Hematopoietic multipotent progenitor cell treated with erythropoietin and hydrocortisone succinate and interleukin-3 and kit ligand, for 4 days (in vitro differentiated cells): ENCODE results near the gene BSDC1.
"Not testable (repeated sequence)": the region's sequence is repeated elsewhere in the genome, so short reads cannot be mapped to it uniquely, and the experiment has no call there.

Experiments
- DNase-seq: peaks from one replicate; pipeline ENCODE4 v3.0.0-alpha.2; 2015

Gene BSDC1

DNA sequence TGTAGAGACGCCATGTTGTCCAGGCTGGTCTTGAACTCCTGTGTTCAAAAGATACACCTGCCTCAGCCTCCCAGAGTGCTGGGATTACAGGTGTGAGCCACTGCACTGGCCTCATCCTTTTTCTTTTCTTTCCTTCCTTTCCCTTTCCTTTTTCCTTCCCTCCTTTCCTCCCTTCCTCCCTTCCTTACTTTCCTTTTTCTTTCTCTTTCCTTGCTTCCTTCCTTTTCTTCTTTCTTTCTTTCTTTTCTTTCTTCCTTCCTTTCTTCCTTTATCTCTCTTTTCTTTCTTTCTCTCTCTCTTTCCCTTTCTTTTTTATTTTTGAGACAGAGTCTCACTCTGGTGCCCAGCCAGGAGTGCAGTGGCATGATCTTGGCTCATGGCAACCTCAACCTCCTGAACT lies 37.8 kb downstream of the BSDC1 start:
- no peak for DNase-seq

DNA sequence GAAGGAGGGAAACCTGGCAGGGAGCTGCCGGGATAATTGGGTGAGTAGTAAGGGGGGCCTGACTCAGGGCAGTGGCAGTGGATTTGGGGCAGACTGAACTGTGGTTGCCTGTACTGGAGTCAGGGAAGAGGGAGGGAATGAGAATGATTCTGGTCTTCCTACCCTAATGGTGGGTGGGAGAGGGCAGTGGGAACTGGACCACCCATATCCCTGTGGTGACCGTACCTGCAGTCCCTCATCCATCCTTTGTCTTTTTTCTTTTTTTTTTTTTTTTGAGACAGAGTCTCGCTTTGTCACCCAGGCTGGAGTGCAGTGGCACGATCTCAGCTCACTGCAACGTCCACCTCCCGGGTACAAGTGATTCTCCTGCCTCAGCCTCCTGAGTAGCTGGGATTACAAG lies 38.5 kb downstream of the BSDC1 start:
- DNase-seq: not testable (repeated sequence)

DNA sequence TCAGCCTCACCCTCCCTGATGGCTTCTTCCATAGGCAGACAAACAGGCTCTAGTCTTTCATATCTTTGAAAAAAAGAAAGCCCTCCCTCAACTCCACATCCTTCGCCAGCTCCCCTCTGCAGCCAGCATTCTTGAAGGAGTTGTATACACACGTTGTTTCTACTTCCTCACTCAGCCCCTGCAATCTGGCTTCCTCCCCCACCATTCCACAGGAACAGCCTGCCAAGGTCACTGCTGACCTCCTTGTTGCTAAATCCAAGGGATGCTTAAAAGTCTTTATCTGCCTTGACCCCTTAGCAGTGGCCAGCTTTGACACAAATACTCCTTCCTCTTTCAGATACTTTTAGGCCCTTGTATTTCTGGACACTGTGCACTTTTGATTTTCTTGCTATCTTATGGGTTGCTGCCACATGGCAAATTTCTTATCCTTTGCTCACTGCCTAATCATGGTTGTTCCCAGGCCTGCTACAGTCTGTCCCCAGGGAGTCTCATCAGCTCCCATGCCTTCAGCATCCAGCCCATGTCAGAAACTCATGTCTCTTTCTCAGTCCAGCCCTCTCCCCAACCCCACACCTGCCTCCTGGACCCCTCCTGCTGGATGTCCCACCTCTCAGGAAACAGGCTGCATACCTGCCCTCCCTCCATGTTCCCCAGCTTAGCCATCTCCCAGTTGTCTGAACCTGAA lies 40.2 kb downstream of the BSDC1 start:
- DNase-seq: no peak

DNA sequence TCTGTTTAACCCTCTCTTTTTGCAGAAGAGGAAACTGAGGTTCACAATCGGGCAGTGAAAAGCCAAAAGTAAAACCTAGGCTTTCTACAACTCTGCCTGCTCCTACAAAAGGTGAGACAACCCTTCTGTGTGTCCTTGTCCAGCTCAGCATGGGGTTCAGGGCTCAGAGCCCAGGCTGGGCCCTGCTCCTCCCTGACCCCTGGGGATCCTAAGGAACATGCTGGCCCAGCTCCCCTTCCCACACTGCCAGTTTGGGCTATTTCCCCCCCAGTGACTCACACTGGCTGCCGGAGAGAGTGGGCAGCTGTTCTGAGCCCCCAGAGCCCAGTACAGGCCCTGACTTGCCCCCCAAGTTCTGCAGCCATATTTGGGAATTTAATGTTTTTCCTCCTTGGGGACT lies 40.8 kb downstream of the BSDC1 start:
- DNase-seq: no peak

DNA sequence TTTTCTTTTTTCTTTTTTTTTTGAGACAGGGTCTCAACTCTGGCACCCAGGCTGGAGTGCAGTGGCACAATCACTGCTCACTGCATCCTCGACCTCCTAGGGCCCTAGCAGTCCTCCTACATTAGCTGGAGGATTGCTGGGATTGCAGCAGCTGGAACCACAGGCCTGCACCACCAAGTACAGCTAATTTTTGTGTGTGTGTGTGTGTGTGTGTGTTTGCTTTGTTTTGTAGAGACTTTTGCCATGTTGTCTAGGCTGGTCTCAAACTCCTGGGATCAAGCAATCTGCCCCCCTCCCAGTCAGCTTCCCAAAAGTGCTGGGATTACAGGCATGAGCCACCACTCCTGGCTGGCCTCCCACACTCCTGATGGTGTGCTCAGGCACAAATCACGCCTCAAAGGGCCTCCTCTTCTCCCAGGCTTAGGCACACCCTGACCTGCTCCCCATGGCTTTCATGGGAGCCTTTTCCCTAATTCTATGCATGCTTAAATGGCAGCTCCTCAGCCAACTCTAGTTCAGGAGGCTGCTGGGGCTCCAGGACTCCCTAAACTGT lies 41.3 kb downstream of the BSDC1 start:
- no peak for DNase-seq

DNA sequence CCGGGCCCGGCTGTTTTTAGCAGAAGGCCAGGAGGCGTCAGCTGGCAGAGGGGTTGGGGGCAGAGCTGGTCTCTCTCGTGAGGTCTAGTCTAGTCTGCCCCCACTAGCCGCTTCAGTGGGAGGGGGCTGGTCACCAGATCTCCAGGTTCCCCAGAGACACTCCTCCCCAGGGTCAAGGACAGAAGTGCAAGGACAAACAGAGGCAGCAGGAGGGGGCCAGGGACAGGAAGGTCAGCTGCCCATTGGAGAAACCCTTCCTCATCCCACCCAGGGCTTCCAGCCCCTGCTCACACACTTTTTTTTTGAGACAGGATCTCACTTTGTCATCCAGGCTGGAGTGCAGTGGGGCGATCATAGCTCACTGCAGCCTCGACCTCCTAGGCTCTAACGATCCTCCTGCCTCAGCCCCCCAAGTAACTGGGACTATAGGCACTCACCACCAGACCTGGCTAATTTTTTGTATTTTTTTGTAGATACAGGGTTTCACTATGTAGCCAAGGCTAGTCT lies 41.9 kb downstream of the BSDC1 start:
- DNase-seq: no peak

DNA sequence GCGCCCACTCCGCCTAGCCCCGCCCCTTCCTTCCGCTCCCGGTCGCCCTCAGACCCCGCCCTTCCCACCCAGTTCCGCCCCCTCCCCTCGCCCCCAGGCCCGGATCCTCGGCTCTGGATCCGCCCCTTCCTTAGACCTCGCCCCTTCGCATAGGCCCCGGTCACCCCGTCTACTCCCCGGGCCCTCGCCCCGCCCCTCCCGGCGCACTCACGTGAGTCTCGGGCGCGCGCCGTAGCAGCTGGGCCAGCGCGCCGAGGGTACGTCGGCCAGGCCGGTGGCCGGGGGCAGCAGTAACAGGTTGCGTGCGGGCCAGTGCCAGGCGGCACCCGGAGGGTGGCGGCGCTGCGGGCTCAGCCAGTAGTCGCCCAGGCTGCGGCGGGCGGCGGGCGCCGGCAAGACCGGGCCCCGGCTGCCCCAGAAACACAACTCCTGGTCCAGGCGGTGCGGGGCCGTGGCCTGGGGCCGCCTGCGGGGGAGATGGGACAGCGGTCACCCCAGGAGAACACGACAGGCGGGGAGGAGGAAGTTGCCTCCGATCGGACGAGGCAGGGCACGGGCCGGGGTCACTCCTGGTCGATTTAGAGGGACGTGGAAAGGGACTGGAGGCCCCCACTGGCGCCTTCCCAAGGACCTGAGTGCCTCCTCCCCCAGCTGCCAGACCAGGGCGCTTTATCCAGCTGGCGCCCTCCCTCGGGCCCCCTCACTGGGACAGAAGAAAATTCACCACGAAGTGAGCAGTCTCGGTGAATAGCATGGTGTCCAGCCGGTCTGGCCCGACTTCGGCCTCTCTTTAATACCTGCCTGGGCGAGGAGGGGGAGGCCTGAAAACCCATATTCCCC lies 42.6 kb downstream of the BSDC1 start:
- peak; percentile 98 for DNase-seq

DNA sequence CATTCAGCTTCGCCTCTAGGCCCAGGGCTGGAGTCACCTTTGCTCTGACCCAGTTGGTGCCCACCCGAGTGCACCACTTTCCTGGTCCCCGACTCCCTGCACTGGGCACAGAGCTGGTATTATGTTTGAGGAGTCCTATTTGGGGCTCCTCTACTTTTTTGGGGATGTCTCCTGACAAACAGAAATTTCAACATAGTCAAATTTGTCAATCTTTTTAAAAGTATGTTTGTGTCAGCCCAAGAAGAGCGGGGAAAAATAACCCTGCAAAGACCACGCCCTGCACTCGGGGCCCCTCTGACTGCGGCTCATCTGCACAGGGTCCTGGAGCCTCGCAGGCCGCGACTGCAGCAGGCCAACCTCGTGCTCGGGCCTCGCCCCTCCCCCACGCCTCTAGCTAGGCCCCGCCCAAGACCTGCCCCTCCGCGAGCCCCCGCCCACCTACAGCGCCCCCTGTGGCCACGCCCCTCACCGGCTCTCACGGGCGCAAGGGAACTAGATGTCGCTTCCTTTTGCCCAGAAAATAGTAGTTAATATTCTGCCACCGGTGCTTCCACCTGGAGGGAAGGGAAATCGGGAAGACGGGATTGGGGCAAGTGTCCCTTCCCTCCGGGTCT lies 43.3 kb downstream of the BSDC1 start:
- DNase-seq: peak; percentile 86

DNA sequence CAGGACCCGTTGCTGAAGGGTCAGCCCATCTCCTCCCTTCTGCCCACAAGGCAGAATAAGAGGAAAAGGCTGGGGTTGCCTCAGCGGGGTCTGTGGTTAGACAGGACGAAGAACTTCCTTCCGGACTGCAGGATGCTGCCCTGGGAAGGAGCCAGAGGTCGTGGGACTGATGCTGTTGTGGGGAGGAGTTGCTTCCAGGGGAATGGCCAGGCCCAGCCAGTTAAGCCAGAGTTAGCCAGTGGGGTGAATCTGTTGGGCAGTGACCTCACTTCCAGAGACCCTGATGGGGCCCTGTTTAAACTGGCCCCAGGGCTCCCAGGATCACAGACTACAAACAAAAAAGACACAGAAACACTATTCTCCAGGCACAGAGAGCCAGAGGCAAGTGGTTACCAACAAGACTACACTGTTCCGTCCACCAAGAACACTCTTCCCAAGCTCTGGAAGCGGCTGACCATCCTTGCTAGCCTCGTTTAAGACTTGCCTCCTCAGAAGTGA lies 45.0 kb downstream of the BSDC1 start:
- peak; percentile 61 for DNase-seq

DNA sequence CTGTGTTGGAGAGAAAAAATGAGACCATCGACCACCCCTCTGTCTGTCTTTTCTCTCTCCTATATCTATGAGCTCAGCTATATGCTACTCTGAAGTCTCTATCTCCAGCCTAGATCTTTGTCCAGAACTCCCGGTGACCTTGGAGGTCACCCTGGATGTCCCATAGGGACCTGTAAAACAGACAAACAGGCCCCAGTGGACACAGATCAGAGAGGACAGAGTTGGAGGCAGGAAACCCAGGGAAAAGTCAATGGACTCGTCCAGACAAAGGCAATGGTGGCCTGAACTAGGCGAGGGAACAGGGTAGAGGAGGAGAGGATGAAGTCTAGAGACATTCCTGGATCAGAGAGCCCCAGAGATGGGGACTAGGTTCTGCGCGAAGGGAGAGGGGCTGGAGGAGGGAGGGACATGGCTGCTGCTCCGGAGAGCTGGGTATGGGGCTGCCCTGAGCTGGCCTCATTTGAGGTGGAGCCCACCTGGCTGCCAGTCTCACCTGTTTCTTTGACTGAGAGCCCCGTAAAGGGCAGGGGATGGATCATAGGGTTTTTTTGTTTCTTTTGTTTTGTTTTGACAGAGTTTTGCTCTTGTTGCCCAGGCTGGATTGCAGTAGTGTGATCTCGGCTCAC lies 47.6 kb downstream of the BSDC1 start:
- no peak for DNase-seq

DNA sequence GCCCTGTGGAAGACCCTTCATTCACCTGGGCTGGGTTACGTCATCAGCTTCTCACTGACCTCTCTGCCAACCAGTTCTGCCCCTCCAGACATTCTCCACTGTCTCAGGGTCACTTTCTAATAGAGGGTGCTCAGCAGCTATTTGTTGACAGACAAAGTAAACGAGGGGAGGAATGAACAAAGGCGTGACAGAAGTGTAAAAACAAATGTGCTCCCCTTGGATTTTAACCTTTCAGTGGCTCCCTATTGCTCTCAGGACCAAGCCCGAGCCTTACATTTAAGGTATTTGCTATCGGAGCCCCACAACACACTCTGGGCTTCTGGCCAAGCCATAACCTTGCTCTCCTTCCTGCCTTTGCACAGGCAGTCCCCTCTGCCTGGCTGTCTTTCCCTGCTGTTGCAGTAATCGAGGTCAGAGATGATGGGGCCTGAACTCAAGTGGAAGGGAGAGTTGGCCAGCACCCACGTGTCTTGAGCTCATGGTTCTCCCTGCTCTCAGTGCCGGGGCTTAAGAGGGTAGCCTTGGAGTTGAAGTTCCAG lies 48.9 kb downstream of the BSDC1 start:
- peak; percentile 82 for DNase-seq

DNA sequence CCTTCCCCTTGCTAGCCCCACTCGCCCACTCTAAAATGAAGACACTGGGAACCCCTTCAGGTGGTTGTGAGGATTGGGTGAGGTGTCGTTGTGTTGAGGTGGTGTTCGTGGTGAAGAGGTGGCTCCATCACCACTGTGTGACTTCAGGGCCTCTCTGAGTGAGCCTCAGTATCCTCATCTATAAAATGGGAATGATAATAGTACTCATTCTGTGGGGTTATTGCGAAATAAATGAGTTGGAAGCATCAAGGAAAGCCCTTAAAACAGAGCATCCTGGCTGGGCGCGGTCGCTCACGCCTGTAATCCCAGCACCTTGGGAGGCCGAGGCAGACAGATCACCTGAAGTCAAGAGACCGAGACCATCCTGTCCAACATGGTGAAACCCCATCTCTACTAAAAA lies 51.5 kb downstream of the BSDC1 start:
- DNase-seq: no peak

DNA sequence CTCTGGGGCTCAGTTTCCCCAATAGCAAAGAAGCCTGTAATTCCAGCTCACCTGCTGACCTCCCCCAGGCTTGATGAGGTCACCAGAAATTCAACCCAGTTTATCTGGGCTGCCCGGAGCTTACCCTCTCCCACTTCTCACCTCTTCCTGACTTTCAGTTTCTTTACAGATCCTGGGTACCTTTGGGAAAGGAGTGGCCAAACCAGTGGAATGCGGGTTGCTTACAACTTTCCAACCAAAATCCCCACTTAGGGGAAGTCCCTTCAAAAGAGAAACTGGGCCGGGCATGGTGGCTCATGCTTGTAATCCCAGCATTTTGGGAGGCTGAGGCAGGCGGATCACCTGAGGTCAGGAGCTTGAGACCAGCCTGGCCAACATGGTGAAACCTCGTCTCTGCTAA lies 52.3 kb downstream of the BSDC1 start:
- no peak for DNase-seq

DNA sequence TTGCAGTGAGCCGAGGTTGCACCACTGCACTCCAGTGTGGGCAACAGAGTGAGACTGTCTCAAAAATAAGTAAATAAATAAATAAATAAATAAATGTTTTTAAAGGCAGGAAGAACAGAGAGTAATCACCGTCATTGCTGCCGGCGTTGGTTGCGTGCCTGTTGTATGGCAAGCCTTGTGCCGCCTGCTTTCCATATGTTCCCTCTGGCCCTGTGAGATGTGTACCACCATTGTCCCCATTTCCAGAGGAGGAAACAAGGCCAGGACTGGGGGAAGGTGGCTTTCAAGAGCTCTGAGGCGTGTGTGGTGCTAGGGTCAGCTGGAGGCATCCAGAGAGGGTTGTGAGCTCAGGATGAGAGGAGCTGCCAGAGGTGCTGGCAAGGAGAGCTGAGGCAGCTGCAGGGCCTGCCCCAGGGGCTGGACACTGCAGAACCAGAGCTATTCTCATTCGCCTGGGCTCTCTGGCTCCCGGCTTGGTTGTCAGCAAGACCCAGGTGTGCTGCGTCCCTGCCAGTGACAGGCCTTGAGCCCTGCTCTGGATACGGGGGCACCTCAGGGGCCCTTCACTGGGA lies 53.0 kb downstream of the BSDC1 start:
- DNase-seq: no peak

DNA sequence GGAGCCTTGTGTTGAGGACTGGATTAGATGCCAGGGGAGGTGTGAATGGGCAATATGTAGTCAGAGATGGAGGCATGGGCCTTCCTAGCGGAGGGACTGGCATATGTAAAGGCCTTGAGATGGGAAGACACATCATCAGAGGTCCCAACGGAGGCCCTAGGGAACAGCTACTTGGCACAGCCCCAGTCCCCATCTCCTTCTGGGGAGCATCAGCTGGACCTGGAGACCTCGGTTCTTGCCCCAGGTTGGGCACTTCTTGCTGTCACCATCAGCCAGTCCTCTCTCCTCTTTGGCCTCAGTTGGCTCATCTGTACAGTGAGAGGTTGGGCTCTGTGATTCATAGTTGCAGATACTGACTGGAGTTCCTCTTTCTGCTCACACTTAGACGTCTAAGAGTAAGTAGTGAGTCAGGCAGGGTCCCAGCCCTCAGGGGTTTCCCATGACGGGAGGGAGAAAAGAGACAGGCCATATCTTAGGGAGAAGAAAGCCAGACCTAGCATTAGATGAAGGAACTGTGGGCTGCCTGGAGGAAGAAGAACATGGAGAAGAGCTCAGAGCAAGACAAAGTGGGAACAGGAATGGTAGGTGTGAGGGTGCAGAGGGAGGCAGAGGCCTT lies 54.8 kb downstream of the BSDC1 start:
- DNase-seq: peak; percentile 76

DNA sequence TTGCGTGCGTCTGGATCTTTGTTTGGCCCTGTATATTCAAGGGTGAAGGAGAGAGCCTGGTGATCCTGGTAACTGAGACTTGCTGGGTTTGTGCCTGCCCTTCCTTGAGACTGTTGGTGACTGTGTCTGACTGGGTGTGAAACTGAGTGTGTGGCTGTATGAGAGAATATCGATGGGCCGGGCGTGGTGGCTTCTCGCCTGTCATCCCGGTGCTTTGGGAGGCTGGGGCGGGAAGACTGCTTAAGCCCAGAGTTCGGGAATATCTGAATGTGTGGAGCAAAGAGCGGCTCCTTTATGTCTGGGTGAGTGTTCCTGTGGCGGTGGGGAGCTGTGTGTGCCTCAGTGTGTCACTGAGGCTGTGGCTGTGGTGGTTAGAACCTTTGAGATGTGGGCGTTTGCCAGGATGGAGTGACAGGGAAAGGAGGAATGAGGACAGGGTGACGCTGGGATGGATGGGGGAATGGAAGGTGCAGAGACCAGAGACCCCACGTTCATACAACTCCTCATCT lies 55.5 kb downstream of the BSDC1 start:
- no peak for DNase-seq

DNA sequence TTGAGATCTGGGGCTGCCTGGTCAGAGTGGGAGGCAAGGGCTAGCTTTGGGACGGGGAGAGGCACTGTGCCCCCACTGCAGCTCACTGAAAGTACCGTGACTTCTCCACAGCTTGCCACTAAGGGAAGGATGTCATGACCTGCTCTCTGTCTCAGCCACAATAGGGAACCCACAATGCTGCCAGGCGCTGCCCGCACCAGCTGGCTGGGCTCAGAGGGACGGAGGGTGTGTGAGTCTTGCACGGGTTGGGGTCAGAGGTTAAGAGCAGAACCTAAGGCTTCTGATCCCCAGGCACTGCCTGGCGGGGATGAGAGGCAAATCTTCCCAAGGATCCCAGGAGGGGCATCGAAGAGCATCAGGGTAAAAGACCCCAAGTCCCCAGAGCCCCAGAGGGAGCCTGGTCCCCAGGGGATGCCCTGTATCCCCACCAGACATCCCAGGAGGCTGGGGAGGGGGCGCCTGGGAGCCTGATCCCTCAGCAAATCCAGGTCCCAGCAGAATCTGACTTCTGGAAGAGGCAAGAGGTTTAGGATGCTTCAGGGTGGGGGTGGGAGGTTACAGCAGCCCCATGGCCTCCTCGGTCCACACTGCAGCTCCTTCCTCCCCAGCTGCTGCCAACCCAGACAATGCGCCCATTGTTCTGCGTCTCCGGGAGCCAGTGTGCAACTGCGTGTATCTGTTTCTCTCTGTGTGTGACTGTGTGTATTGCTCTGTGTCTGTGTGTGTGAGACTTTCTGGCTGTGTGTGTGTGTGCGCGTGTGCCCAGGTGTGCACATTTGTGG lies 56.2 kb downstream of the BSDC1 start:
- DNase-seq: peak; percentile 75

DNA sequence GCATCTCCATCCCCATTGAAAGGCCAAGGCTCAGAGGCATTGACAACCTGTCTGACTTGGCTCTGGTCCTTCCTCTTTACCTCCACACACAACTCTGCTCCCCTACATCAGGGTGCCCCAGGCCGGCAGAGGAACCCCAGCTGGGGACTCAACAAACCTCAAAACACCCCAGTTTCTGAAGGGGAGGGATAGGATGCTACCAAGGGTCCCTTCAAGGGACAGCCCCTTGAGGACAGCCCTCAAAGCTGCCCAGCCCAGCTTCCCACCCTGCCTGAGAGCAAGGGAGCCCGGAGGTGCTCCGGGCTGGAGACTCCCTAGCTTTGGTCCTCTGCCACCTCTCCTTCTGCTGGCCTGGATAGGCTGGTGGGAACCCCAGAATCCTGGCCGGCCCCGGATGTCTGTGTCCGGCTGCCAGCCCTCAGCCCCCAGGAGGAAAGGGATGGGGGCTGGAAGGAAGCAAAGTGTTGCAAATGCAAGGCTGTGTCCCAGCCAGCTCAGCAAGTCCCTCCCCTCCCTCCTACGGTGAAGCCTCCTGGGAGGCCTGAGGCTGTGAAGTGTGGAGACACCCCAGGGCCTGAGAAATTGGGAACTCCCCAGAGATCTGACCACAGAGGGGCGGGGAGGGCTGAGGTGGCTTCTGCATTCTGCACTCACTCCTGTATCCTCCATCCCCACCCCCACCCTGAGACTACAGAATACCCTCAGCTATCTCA lies 57.1 kb downstream of the BSDC1 start:
- peak; percentile 92 for DNase-seq

DNA sequence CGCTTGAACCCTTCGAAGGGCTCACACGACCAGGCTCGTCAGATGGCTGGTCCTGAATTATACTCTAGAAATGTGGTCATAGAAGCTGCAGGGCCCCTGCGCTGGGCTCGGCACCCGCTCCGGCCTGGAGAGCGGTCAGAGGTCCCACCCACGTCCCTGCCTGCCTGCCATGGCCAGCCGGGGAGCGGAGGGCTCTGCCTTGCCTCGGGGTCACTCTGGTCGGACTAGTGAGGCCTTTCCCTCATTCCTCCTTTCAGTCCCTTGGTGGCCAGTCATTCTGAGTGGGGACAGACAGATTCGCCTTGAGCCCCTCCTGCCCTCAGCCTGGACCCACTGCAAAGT lies 57.7 kb downstream of the BSDC1 start:
- no peak for DNase-seq
